ENCODE data around the gene WBP1L.
"Not testable (repeated sequence)": the region's sequence is repeated elsewhere in the genome, so short reads cannot be mapped to it uniquely, and the experiment has no call there.

Gene WBP1L

DNA sequence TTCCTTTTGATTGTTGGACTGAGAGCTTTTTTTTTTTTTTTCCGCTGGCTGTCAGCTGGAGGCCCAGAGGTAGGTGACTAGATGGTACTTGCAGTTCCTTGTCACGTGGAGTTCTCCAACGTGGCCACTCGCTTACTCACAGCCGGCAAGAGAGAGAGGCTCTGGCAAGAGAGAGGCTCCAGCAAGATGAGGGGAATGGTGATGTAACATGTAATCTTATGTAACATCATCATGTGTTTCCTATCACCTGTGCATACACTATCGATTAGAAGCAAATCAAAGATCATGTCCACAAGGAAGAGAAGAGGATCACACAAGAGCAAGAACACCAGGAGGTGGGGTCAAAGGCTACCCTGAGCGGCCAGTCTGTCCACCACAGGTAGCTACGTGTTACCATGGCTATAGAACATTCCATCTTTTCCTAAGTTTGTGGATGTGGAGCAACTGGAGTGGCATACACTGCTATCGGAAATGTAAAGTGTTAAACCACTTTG lies 106.3 kb downstream of the WBP1L start:
- DNase-seq = no peak

DNA sequence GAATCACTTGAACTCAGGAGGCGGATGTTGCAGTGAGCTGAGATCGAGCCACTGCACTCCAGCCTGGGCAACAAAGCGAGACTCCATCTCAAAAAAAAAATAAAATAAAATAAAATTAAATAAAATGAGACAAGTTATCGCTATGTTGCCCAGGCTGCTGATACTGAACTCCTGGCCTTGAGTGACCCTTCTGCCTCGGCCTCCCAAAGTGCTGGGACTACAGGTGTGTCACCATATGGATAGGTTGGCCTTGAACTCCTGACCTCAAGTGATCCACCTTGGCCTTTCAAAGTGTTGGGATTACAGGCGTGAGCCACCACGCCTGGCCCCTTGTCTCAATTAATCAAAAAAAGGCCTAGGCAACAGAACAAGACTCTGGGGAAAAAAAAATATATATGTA lies 109.5 kb downstream of the WBP1L start:
- not testable (repeated sequence) for DNase-seq

DNA sequence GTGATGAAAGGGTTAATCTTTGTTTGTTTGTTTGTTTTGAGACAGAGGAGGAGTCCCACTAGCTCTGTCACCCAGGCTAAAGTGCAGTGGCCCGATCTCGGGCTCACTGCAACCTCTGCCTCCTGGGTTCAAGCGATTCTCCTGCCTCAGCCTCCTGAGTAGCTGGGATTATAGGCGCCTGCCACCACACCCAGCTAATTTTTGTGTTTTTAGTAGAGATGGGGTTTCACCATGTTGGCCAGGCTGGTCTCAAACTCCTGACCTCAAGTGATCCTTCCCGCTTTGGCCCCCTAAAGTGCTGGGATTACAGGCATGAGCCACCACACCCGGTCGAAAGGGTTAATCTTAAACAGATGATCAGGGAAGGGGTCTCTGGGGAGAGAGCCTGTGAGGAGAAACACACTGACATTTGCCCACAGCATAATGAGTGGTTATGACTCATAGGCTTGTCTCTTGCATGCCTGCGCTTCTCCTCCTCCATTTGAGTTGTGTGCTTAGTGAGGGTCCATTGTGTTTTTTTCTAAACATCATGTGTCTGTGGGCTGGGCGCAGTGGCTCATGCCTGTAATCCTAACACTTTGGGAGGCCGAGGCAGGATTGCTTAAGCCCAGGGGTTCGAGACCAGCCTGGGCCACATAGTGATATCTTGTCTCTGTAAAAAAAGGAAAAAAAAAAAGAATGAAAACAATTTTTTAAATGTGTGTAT lies 112.1 kb downstream of the WBP1L start:
- not testable (repeated sequence) for DNase-seq

DNA sequence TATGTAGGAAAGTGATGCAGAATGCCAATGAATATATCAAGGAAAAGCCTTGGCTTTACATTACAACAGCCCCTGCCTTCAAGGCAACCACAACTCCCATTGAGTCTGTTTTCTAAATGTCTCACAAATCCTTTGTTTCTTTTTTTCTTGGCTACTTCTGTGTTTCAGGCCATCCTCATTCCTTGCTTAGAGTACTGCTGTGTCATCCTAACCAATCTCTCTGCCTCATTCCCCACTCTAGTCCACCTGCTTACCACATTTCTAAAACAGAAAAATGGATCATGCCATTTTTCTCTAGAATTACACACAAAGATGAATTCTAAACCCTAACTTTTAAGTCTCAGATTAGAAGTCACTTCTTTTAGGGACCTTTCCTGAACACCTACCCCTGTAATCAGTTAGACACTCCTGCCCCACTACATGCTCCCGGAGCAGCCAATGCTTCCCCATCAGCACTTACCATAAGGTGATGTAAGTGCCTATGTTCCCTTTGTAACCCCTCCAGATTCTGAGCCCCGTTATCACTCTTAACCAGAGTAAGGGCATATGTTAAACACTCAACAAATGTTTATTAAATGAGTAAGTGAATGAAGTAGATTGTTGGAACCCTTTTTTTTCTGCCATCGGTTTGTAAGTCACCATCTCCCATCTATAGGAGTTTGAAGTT lies 113.1 kb downstream of the WBP1L start:
- no peak for DNase-seq

DNA sequence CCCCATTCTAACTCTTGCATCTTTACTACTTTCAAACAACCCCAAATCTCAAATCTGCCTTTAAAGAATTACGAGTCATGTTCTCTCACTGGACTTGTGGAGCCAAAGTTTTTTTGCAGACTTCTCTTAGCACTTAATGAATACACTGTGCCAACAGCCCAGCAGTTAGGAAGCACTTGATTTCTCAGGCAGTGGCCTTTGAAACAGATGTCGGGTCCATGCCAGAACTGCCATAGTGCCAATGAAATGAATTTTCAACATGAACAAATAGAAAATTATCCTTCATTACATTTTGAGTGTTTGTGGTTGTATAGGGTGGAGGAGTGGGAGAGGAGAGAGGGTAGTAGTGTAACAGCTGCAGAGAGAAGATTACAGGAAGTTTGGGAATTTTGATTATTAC lies 116.2 kb downstream of the WBP1L start:
- no peak for DNase-seq

DNA sequence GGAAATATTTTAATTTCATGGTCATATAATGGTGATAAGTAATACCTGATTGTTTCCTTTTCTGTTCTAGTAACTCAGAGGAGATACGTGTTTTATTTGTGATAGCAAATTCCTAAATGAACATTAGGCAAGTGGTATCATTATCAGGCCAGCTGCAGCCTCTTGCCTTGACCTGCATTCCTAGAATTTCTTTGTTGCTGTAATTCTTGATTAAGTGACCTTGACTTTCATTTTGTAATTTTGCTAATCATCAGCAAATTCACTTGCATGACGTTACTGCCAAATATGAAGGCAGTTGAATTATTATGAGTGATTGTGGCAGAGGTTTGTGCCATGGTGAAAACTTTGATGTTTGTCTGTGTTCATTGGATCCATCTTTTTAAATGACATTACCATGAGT lies 119.9 kb downstream of the WBP1L start:
- DNase-seq = no peak

DNA sequence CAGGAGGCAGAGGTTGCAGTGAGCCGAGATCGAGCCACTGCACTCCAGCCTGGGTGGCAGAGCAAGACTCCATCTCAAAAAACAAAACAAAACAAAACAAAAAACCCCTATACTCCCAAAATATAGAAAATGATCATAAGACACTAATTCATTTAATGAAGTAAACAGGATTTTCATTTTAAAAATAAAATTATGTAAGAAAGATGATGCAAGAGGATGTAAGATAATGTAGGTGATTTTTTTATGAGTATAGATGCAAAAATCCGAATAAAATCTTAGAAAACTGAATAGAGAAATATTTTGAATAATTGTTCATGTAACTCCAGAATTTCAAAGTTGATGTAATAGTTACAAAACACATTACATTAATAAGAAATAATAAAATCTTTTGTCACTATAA lies 121.9 kb downstream of the WBP1L start:
- DNase-seq = no peak

Data from stimulated activated CD8-positive, alpha-beta memory T cell treated with anti-CD3 and anti-CD28 coated beads, Interleukin-4, amount 100 ng/mL, for 48 hours (primary cell).